K562 (cell line): Measurements from ENCODE around the gene SCNN1A. TPM values are rescaled to one million over a fixed set of nuclear protein-coding genes. Genes with fewer than 3 reads are reported as not detected.
A peak's percentile ranks its signal among the peaks of the same experiment; 100 is the strongest.

Source experiments
- ATAC-seq: fragments of 200-7000 bp; cut with Tn5 transposase; 3 replicates; pipeline ENCODE4 v1.9.1; 2020; ENCODE audit warnings: moderate library complexity
- BruUV-seq: library from RNA; stranded (reverse); fragments of 400-500 nt; replicated peaks from 2 replicates; lab custom pipeline; 2021; lab: Mats Ljungman, UMichigan
- CTCF ChIA-PET: fragments of 300-600 bp; formaldehyde crosslinking; extraction: SDS; loops from one replicate; lab custom pipeline; 2021; ENCODE audit warnings: low intra/inter-chr PET ratio; lab: Yijun Ruan, JAX
- POLR2A ChIA-PET: fragments of 300-600, 350-650 bp; sonication (Branson Sonifier 250); formaldehyde crosslinking; extraction: SDS; loops from one replicate; lab custom pipeline; 2021; ENCODE audit warnings: antibody characterized with exemption, inconsistent platforms; lab: Yijun Ruan, JAX
- DNase-seq, 4 experiments: peaks; one replicate each; pipeline versions ENCODE4 v3.0.0 to v3.0.0-alpha.2; 2011 to 2018; ENCODE audit warnings: low spot score in 3 of 4, mixed read lengths in 3 of 4; ENCODE audit errors: extremely low read depth in 1 of 4
- FAIRE-seq: peaks from 2 replicates; lab custom pipeline; 2011; peaks lifted over from hg19 to GRCh38; lab: Jason Lieb, UNC
- H2AFZ ChIP-seq: 2 replicates; pipeline ENCODE4 v1.6.0; 2011; ENCODE audit warnings: low read depth, low read length, control low read depth, inconsistent platforms
- H3K27ac ChIP-seq: fragments of 200-600 bp; 3 replicates; pipeline ENCODE4 v1.8.0; 2011; ENCODE audit warnings: low read depth, mild to moderate bottlenecking, control low read depth, inconsistent platforms, low read length, moderate library complexity, mixed read lengths; ENCODE audit errors: extremely low read depth
- H3K27me3 ChIP-seq, 2 experiments: fragments of 300-600 bp in 1 of 2; 2 replicates in 1 of 2; 3 replicates in 1 of 2; pipeline versions ENCODE4 v1.6.0 to v1.8.0; 2011; ENCODE audit warnings: inconsistent platforms in 2 of 2, low read length in 2 of 2, mild to moderate bottlenecking in 1 of 2, mixed read lengths in 1 of 2, moderate library complexity in 1 of 2; ENCODE audit not compliant: control insufficient read depth in 2 of 2, insufficient read depth in 2 of 2
- H3K36me3 ChIP-seq: fragments of 300-600 bp; 3 replicates; pipeline ENCODE4 v1.8.0; 2011; ENCODE audit warnings: mild to moderate bottlenecking, low read length, inconsistent platforms; ENCODE audit not compliant: control insufficient read depth, insufficient read depth
- H3K4me1 ChIP-seq, 2 experiments: fragments of 200-600 bp in 1 of 2; replicated peaks in 1 of 2; 2 replicates in 1 of 2; 3 replicates in 1 of 2; pipeline versions ENCODE4 v1.5.1 to v1.8.0; 2011; ENCODE audit warnings: inconsistent platforms in 2 of 2, low read length in 2 of 2, mild to moderate bottlenecking in 1 of 2, mixed read lengths in 1 of 2, moderate library complexity in 1 of 2; ENCODE audit not compliant: control insufficient read depth in 2 of 2, insufficient read depth in 2 of 2
- H3K4me2 ChIP-seq: 2 replicates; pipeline ENCODE4 v1.6.1; 2011; ENCODE audit warnings: low read length, control low read depth, inconsistent platforms, mixed read lengths; ENCODE audit not compliant: insufficient read depth
- H3K4me3 ChIP-seq: fragments of 200-600 bp; sonication (generic), shearing (Covaris generic); 2 replicates; pipeline ENCODE4 v1.5.1; 2016; ENCODE audit warnings: control low read depth, inconsistent platforms
- H3K79me2 ChIP-seq: fragments of 200-600 bp; 3 replicates; pipeline ENCODE4 v1.8.0; 2011; ENCODE audit warnings: low read length, inconsistent platforms; ENCODE audit not compliant: control insufficient read depth, insufficient read depth
- H3K9ac ChIP-seq, 2 experiments: 2 replicates each; pipeline versions ENCODE4 v1.6.0 to v1.6.1; 2011; ENCODE audit warnings: low read depth in 2 of 2, low read length in 2 of 2, control low read depth in 1 of 2, inconsistent platforms in 1 of 2, mild to moderate bottlenecking in 1 of 2, mixed read lengths in 1 of 2; ENCODE audit not compliant: insufficient read depth in 1 of 2
- H3K9me1 ChIP-seq: one replicate; pipeline ENCODE4 v1.6.0; 2011; ENCODE audit warnings: inconsistent platforms, mild to moderate bottlenecking, low read length, moderate library complexity; ENCODE audit not compliant: control insufficient read depth, insufficient read depth
- H3K9me3 ChIP-seq: replicated peaks from 2 replicates; pipeline ENCODE4 v1.5.1; 2011; ENCODE audit warnings: low read depth, low read length, inconsistent platforms; ENCODE audit not compliant: control insufficient read depth, insufficient read depth
- H4K20me1 ChIP-seq: replicated peaks from 2 replicates; pipeline ENCODE4 v1.6.1; 2011; ENCODE audit warnings: low read length, inconsistent platforms, mixed read lengths; ENCODE audit not compliant: control insufficient read depth, insufficient read depth
- BDP1 ChIP-seq: IDR thresholded peaks from 3 replicates; pipeline ENCODE4 v1.6.1; 2011; ENCODE audit not compliant: insufficient read length, insufficient read depth
- ERF ChIP-seq: fragments of 450-650 bp; formaldehyde crosslinking; IDR thresholded peaks from 2 replicates; pipeline ENCODE4 v1.4.0; 2020; ENCODE audit warnings: mild to moderate bottlenecking, mixed read lengths
- FOSL1 ChIP-seq: fragments of 200-800 bp; sonication (Bioruptor generic); conservative IDR thresholded peaks from 2 replicates; pipeline ENCODE4 v1.6.1; 2016; ENCODE audit warnings: missing genetic modification characterization, missing compliant biosample characterization
- POLR2G ChIP-seq: fragments of 200-400 bp; formaldehyde crosslinking; IDR thresholded peaks from 2 replicates; pipeline ENCODE4 v1.6.1; 2017; ENCODE audit warnings: low read depth, mild to moderate bottlenecking, antibody characterized with exemption, low read length, moderate library complexity
- TSC22D4 ChIP-seq: fragments of 450-650 bp; IDR thresholded peaks from 2 replicates; pipeline ENCODE4 v1.6.1; 2016; ENCODE audit warnings: missing genetic modification characterization, missing biosample characterization, control low read depth
- ZNF165 ChIP-seq: fragments of 250-450 bp; sonication (Bioruptor Pico); IDR thresholded peaks from 2 replicates; pipeline ENCODE4 v1.4.0; 2020; ENCODE audit warnings: borderline replicate concordance
- ZNF445 ChIP-seq: fragments of 250-450 bp; sonication (Bioruptor Pico); IDR thresholded peaks from 2 replicates; pipeline ENCODE4 v1.4.0; 2020; ENCODE audit warnings: low read depth, mild to moderate bottlenecking, moderate library complexity
- ZNF609 ChIP-seq: sonication (generic); formaldehyde crosslinking; IDR thresholded peaks from 2 replicates; pipeline ENCODE4 v1.8.1; 2023; ENCODE audit warnings: missing genetic modification reagents, mild to moderate bottlenecking, borderline replicate concordance
- WGBS: fragments of 100-300 bp; shearing (Covaris generic); methylation state at CpG from one replicate; pipeline ENCODE4 v1.1.6; 2016; ENCODE audit warnings: low coverage, mixed read lengths; ENCODE audit not compliant: insufficient coverage; ENCODE audit errors: missing lambda C conversion rate; 5-methylcytosine and 5-hydroxymethylcytosine counted together
- in situ Hi-C: fragments of 300-500 bp; cut with MboI; formaldehyde crosslinking; loops from 4 replicates; pipeline ENCODE4 v1.15.0; 2018; ENCODE audit warnings: inconsistent platforms, mixed read lengths
- intact Hi-C: fragments of 100-400 bp; cut with micrococcal nuclease; formaldehyde crosslinking; loops from 2 replicates; pipeline ENCODE4 v1.14.2; 2022
- polyA plus RNA-seq, 8 experiments: library from polyadenylated mRNA; depleted of rRNA in 4 of 8; stranded (reverse) in 5 of 8; unstranded in 3 of 8; fragments of >200 nt; fragmentation: Nextera tagmentation in 2 of 8; fragmentation: Illumina TruSeq in 1 of 8; extraction: Ambion mirVana in 2 of 8; extraction: Trizol in 1 of 8; gene quantifications; 2 replicates each; pipeline versions ENCODE4 v1.2.1 to v1.2.3, GENCODE V29; 2011 to 2014; ENCODE audit warnings: inconsistent platforms in 1 of 8, missing spikeins in 1 of 8
- total RNA-seq, 7 experiments: library from RNA; depleted of rRNA in 6 of 7; stranded (reverse); fragments of >200 nt in 6 of 7; fragmentation: Illumina TruSeq in 2 of 7; extraction: Trizol in 2 of 7; gene quantifications; 2 replicates each; pipeline versions ENCODE4 v1.2.1 to v1.2.3, GENCODE V29; 2011 to 2021; ENCODE audit warnings: low replicate concordance in 1 of 7
- TF ChIP-seq, protein P1 (sequence below): fragments of 250-450 bp; sonication (Bioruptor Pico); IDR thresholded peaks from 2 replicates; pipeline ENCODE4 v1.5.0; 2021

Gene SCNN1A
- total and polyA plus RNA-seq, 9 of the 15 experiments (the other 6 are each of a cell fraction or from before 2014, with no cell fraction given): 0.15 to 0.49 (median 0.32) TPM; not detected in 5

DNA sequence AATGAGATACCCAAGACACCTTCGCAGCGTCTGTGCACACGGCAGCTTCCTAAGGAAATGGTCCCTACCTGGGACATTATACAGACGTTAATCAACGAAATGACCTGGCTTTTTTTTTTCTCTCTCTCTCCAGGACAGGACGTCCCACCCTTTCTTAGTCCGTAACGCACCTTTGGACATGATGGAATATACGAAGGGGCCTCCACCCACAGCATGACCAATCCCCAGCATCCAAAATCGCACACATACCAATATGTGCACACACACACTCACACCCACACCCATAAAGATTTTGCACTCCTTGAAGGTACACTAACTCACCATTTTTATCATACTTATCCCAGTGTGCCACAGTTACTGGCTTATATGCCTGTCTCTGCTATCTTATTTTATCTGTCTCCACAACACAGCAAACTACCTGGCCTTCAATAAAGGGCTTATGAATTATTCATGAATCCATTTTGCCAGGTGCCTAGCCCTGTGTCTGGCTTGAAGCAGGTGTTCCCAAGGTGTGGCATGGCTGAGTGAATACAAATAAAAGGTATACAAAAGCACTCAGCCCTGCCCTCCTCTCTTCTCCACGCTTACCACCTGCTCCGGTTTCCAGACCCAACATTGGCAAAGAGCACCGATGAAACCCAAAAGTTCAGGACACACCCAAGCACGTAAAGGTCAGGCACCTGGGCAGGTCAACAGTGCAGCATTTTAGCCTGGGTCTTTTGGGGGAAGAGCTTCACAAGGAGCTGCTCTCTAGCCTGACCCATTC, 2.2 kb downstream of the SCNN1A start:
- no peaks in the 10 kb centered on the region for H3K27me3 ChIP-seq
- peak overlapping the region; percentile 83 for H2AFZ ChIP-seq
- no TSS peak for BruUV-seq
- ATAC-seq (no peak), FAIRE-seq (no peak), DNase-seq (no peak)
- no peak overlapping the region for H3K4me2 ChIP-seq
- intact Hi-C loops: no loop called here
- WGBS: 50% methylated on average over 11 of the region's 14 CpGs
- peaks cover 4% of the 10 kb centered on the region for H3K9me1 ChIP-seq
- no peaks in the 10 kb centered on the region for H3K36me3 ChIP-seq
- no peaks in the 10 kb centered on the region for H3K9me3 ChIP-seq
- no peak overlapping the region for H3K4me3 ChIP-seq
- H4K20me1 ChIP-seq: no peaks in the 10 kb centered on the region
- no peaks in the 10 kb centered on the region for H3K79me2 ChIP-seq
- TF ChIP-seq BDP1 (no peak), FOSL1 (tag) (peak; percentile 32; the same call in 1 of the 2 replicates), ZNF445 (CRISPR knock-in tag) (no peak), POLR2G (no peak), ZNF609 (CRISPR knock-in tag) (no peak), ZNF165 (CRISPR knock-in tag) (no peak), ERF (CRISPR knock-in tag) (no peak), TSC22D4 (no peak)
- TF ChIP-seq, protein P1, sequence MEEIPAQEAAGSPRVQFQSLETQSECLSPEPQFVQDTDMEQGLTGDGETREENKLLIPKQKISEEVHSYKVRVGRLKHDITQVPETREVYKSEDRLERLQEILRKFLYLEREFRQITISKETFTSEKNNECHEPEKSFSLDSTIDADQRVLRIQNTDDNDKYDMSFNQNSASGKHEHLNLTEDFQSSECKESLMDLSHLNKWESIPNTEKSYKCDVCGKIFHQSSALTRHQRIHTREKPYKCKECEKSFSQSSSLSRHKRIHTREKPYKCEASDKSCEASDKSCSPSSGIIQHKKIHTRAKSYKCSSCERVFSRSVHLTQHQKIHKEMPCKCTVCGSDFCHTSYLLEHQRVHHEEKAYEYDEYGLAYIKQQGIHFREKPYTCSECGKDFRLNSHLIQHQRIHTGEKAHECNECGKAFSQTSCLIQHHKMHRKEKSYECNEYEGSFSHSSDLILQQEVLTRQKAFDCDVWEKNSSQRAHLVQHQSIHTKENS: no peak
- in situ Hi-C loops: loop anchor here (5.0 kb wide), 1 partner anchor 36 kb away; no protein-coding TSS in a partner anchor
- POLR2A ChIA-PET: interaction anchor here (0.7 to 2.1 kb wide), 7 partner anchors 10 to 97 kb away, joined by 3 to 15 read pairs (median 3); partner anchors contain the start of genes LTBR and VAMP1
- H3K4me1 ChIP-seq: peaks cover 38 to 52% of the 10 kb centered on the region in 2 experiments; a peak in 4 of 5 replicates
- CTCF ChIA-PET: no interaction called here
- peak overlapping the region in 1 of 2 experiments; percentile 14; a peak in 1 of 4 replicates for H3K9ac ChIP-seq
- H3K27ac ChIP-seq: no peak overlapping the region; the same call in 2 of the 3 replicates
